Gastrocnemius medialis (tissue), 4 donors: ENCODE data around the gene AGAP9.

Experiments
- POLR2A ChIP-seq, 2 donors: fragments of 450-650 bp; IDR thresholded peaks; one replicate each; pipeline ENCODE4 v1.6.1; 2017; ENCODE audit warnings: antibody characterized with exemption in 2 of 2, mild to moderate bottlenecking in 2 of 2, moderate library complexity in 2 of 2
- TF ChIP-seq, protein P1 (sequence below), 5 experiments: fragments of 450-650 bp in 3 of 5; fragments of 200-600 bp in 2 of 5; sonication (generic) in 2 of 5; IDR thresholded peaks in 4 of 5; conservative IDR thresholded peaks in 1 of 5; 1 replicate in 4 of 5; 2 replicates in 1 of 5; pipeline ENCODE4 v1.5.1; 2016 to 2019; ENCODE audit warnings: antibody characterized with exemption in 5 of 5, mild to moderate bottlenecking in 3 of 5, moderate library complexity in 3 of 5

- no peak for TF ChIP-seq POLR2A (IDR thresholded peaks at IDR 0.05)
- TF ChIP-seq, protein P1, sequence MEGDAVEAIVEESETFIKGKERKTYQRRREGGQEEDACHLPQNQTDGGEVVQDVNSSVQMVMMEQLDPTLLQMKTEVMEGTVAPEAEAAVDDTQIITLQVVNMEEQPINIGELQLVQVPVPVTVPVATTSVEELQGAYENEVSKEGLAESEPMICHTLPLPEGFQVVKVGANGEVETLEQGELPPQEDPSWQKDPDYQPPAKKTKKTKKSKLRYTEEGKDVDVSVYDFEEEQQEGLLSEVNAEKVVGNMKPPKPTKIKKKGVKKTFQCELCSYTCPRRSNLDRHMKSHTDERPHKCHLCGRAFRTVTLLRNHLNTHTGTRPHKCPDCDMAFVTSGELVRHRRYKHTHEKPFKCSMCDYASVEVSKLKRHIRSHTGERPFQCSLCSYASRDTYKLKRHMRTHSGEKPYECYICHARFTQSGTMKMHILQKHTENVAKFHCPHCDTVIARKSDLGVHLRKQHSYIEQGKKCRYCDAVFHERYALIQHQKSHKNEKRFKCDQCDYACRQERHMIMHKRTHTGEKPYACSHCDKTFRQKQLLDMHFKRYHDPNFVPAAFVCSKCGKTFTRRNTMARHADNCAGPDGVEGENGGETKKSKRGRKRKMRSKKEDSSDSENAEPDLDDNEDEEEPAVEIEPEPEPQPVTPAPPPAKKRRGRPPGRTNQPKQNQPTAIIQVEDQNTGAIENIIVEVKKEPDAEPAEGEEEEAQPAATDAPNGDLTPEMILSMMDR (IDR thresholded peaks at IDR 0.05 in 4 of 5, conservative IDR thresholded peaks at IDR 0.05 in 1 of 5), result no peak
Measured at GRCh38 chr10:47454780-47455058, 68.7 kb downstream of the AGAP9 start.
